ENCODE results near the gene TSPO2. TPM values are rescaled to one million over a fixed set of nuclear protein-coding genes. Genes with fewer than 3 reads are reported as not detected.

TSPO2 gene
- total RNA-seq = under 1 TPM in 1 of 9 donors, not detected in 8; 0.44 TPM
- polyA plus RNA-seq = not detected
- long read RNA-seq, donor 1 = 0 reads
- long read RNA-seq, donor 2 = 0 reads
- long read RNA-seq, donor 3 = 0 reads
- long read RNA-seq, donor 4 = 0 reads
- long read RNA-seq, donor 5 = 0 reads
- long read RNA-seq, donor 6 = 0 reads
- long read RNA-seq, donor 7 = 0 reads
- long read RNA-seq, donor 8 = 0 reads
- long read RNA-seq, donor 9 = 0 reads
- long read RNA-seq, donor 10 = 0 reads

GRCh38 chr6:41042226-41043055 lies at the start of gene TSPO2:
Gene TSPO2, plus strand, starts transcription at chr6:41042467. Its CDS starts 519 bp downstream, at chr6:41042986.
- Histone ChIP-seq H3K27ac (no peak within 1 kb of the TSS), H3K36me3 (replicated peaks in 1 of 2) (no peaks in the 10 kb centered on the region), H3K9me3 (replicated peaks in 1 of 3) (no peaks in the 10 kb centered on the region), H3K4me1 (replicated peaks in 1 of 2) (no peaks in the 10 kb centered on the region), H3K4me3 (no peak within 1 kb of the TSS), H3K27me3 (no peaks in the 10 kb centered on the region)
- TF ChIP-seq POLR2A (IDR thresholded peaks at IDR 0.05) = no peak
- TF ChIP-seq CTCF (IDR thresholded peaks at IDR 0.05) = no peak
- WGBS, 4 donors = 93 to 95% (median 93%) methylated on average over 9 to 10 of the region's 10 CpGs
- intact Hi-C loops (cut with DNase I) = no loop called here
- DNase-seq = no peak

GRCh38 chr6:40992746-40993145 lies 49.5 kb upstream of the TSPO2 start:
- H3K9me3 ChIP-seq (replicated peaks in 1 of 3) = no peaks in the 10 kb centered on the region
- peaks cover 17 to 21% of the 10 kb centered on the region in 2 donors for H3K4me1 ChIP-seq (replicated peaks in 1 of 2)
- no peak overlapping the region for H3K4me3 ChIP-seq
- intact Hi-C loops (cut with DNase I) = no loop called here
- TF ChIP-seq POLR2A (IDR thresholded peaks at IDR 0.05) = no peak
- TF ChIP-seq CTCF (IDR thresholded peaks at IDR 0.05) = no peak
- 79 to 88% (median 83%) methylated on average over 3 of the region's 3 CpGs for WGBS, 4 donors
- no peaks in the 10 kb centered on the region for H3K27me3 ChIP-seq
- no peaks in the 10 kb centered on the region for H3K36me3 ChIP-seq (replicated peaks in 1 of 2)
- H3K27ac ChIP-seq = no peak overlapping the region
- DNase-seq = no peak

GRCh38 chr6:40996591-40997233 lies 45.6 kb upstream of the TSPO2 start:
- peak overlapping the region; percentile 42 to 84 (median 67) for H3K27ac ChIP-seq
- 31 to 44% (median 37%) methylated on average over 6 of the region's 6 CpGs for WGBS, 4 donors
- H3K36me3 ChIP-seq (replicated peaks in 1 of 2) = no peaks in the 10 kb centered on the region
- peak overlapping the region in 1 of 4 donors; percentile 3 for H3K4me3 ChIP-seq
- peaks cover 21 to 41% of the 10 kb centered on the region in 2 donors for H3K4me1 ChIP-seq (replicated peaks in 1 of 2)
- H3K27me3 ChIP-seq = no peaks in the 10 kb centered on the region
- TF ChIP-seq CTCF (IDR thresholded peaks at IDR 0.05) (no peak), POLR2A (IDR thresholded peaks at IDR 0.05) (peak in 1 of 2 donors; percentile 2)
- DNase-seq = peak in 4 of 7 donors; percentile 8 to 26 (median 22)
- intact Hi-C loops (cut with DNase I) = no loop called here
- no peaks in the 10 kb centered on the region for H3K9me3 ChIP-seq (replicated peaks in 1 of 3)
